ENCODE results near the gene SIDT2.

Gene SIDT2

GRCh38 chr11:117214404-117215110 lies 36.0 kb downstream of the SIDT2 start:
- DNase-seq (ENCODE audit: low read depth), result no peak
- no peak overlapping the region for H3K4me3 ChIP-seq (ENCODE audit: low read depth, low read length)
- no peak for TF ChIP-seq CTCF (IDR thresholded peaks at IDR 0.05; ENCODE audit: control insufficient read depth, extremely low read depth, insufficient read depth)

GRCh38 chr11:117217141-117218084 lies 38.9 kb downstream of the SIDT2 start:
- H3K4me3 ChIP-seq (ENCODE audit: low read depth, low read length), result no peak overlapping the region
- DNase-seq (ENCODE audit: low read depth), result no peak
- TF ChIP-seq CTCF (IDR thresholded peaks at IDR 0.05; ENCODE audit: control insufficient read depth, extremely low read depth, insufficient read depth), result no peak

- no peak for DNase-seq (ENCODE audit: low read depth)
- TF ChIP-seq CTCF (IDR thresholded peaks at IDR 0.05; ENCODE audit: control insufficient read depth, extremely low read depth, insufficient read depth), result no peak
- H3K4me3 ChIP-seq (ENCODE audit: low read depth, low read length), result no peak overlapping the region
Observed at GRCh38 chr11:117218133-117218915, 39.8 kb downstream of the SIDT2 start.

- H3K4me3 ChIP-seq (ENCODE audit: low read depth, low read length), result no peak overlapping the region
- DNase-seq (ENCODE audit: low read depth), result no peak
- TF ChIP-seq CTCF (IDR thresholded peaks at IDR 0.05; ENCODE audit: control insufficient read depth, extremely low read depth, insufficient read depth), result no peak
Observed at GRCh38 chr11:117219001-117219400, 40.5 kb downstream of the SIDT2 start.

GRCh38 chr11:117219455-117219854 lies 40.9 kb downstream of the SIDT2 start:
- no peak for DNase-seq (ENCODE audit: low read depth)
- TF ChIP-seq CTCF (IDR thresholded peaks at IDR 0.05; ENCODE audit: control insufficient read depth, extremely low read depth, insufficient read depth), result no peak
- no peak overlapping the region for H3K4me3 ChIP-seq (ENCODE audit: low read depth, low read length)

GRCh38 chr11:117219995-117220394 lies 41.5 kb downstream of the SIDT2 start:
- no peak for DNase-seq (ENCODE audit: low read depth)
- TF ChIP-seq CTCF (IDR thresholded peaks at IDR 0.05; ENCODE audit: control insufficient read depth, extremely low read depth, insufficient read depth), result no peak
- H3K4me3 ChIP-seq (ENCODE audit: low read depth, low read length), result no peak overlapping the region

Measured in LNCaP clone FGC (cell line).